GM12801 (cell line): ENCODE results near the gene UBAP1L.

ENCODE experiments used
- CTCF ChIP-seq: IDR thresholded peaks from one replicate; pipeline ENCODE4 v1.5.1; 2011; ENCODE audit warnings: control low read depth; ENCODE audit not compliant: insufficient read length; ENCODE audit errors: extremely low read depth

The UBAP1L gene

GRCh38 chr15:65133548-65134200, 18.7 kb upstream of the UBAP1L start, which contains the start of gene PDCD7:
Gene PDCD7, minus strand, starts transcription at chr15:65133808. Its CDS starts 27 bp downstream, at chr15:65133781.
- no peak for TF ChIP-seq CTCF

GRCh38 chr15:65132878-65133547, 18.0 kb upstream of the UBAP1L start:
- TF ChIP-seq CTCF, result no peak

GRCh38 chr15:65130941-65131340, 15.9 kb upstream of the UBAP1L start:
- no peak for TF ChIP-seq CTCF

GRCh38 chr15:65115542-65115941, 542 bp upstream of the UBAP1L start:
- no peak for TF ChIP-seq CTCF

- TF ChIP-seq CTCF, result no peak
These were observed 4.2 kb downstream of the UBAP1L start for GRCh38 chr15:65110676-65111292.

GRCh38 chr15:65106011-65106590, 8.9 kb downstream of the UBAP1L start:
- TF ChIP-seq CTCF, result no peak

GRCh38 chr15:65105038-65105437, 10.0 kb downstream of the UBAP1L start:
- TF ChIP-seq CTCF, result no peak
